HEK293 (cell line): Measurements from ENCODE around the gene PRDM15.

Experiments
- ATF2 ChIP-seq: fragments of 450-650 bp; formaldehyde crosslinking; IDR thresholded peaks from 2 replicates; pipeline ENCODE4 v1.5.1; 2016; ENCODE audit warnings: missing biosample characterization, missing genetic modification characterization, low read depth
- ZFHX2 ChIP-seq: fragments of 450-650 bp; formaldehyde crosslinking; conservative IDR thresholded peaks from 2 replicates; pipeline ENCODE4 v1.5.1; 2016; ENCODE audit warnings: missing biosample characterization, missing genetic modification characterization
- ZFP69B ChIP-seq: fragments of 450-650 bp; formaldehyde crosslinking; IDR thresholded peaks from 2 replicates; pipeline ENCODE4 v1.5.1; 2016; ENCODE audit warnings: missing biosample characterization, missing genetic modification characterization
- ZNF24 ChIP-seq: fragments of 450-650 bp; formaldehyde crosslinking; IDR thresholded peaks from 2 replicates; pipeline ENCODE4 v1.5.1; 2016; ENCODE audit warnings: missing biosample characterization, missing genetic modification characterization
- ZNF529 ChIP-seq: fragments of 450-650 bp; formaldehyde crosslinking; IDR thresholded peaks from 2 replicates; pipeline ENCODE4 v1.5.1; 2017; ENCODE audit warnings: missing genetic modification characterization, missing biosample characterization; ENCODE audit not compliant: insufficient replicate concordance

GRCh38 chr21:41887667-41888066 is 8.5 kb upstream of the PRDM15 start:
- no peak for TF ChIP-seq ZNF529 (tag by site-specific recombination)
- no peak for TF ChIP-seq ZNF24 (tag by site-specific recombination)
- TF ChIP-seq ZFP69B (tag by site-specific recombination), result no peak
- TF ChIP-seq ZFHX2, result no peak
- TF ChIP-seq ATF2, result no peak
